ENCODE measurements around the gene GRK2. TPM values are rescaled to one million over a fixed set of nuclear protein-coding genes. Genes with fewer than 3 reads are reported as not detected.

Gene GRK2
- total and polyA plus RNA-seq, 9 of the 15 experiments (the other 6 are each of a cell fraction or from before 2014, with no cell fraction given) = 0.24 to 95.8 (median 56.5) TPM

DNA sequence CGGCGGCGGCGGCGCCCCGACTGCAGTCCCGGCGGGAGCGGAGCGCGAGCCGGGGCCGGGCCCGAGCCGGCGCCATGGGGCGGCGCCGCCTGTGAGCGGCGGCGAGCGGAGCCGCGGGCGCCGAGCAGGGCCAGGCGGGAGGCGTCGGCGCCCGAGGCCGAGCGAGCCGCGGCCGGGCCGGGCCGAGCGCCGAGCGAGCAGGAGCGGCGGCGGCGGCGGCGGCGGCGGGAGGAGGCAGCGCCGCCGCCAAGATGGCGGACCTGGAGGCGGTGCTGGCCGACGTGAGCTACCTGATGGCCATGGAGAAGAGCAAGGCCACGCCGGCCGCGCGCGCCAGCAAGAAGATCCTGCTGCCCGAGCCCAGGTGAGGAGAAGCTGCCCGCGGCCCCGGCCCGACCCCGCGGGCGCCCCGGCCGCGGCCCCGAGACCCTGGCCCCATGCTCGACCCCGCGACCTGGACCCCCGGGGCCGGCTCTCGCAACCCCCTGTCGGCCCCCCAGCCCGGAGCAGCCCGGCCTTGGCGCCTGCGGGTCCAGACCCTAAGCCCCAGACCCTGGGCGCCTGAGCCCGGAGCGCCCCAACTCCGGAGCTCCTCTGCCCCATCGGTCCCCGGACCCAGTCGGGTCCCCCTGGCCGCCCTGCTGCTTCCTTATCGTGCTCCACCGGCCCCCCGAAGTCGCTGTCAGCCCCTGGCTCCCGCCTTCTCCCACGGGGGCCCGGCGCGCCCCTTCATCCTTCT lies at the start of gene GRK2 (continued):
- no peak; the same call in 1 of the 2 replicates for TF ChIP-seq FOSL1 (tag; conservative IDR thresholded peaks at IDR 0.05)
- TF ChIP-seq PHF8 (IDR thresholded peaks at IDR 0.05; ENCODE audit: borderline replicate concordance, low read length) = peak; percentile 55; the same call in 1 of the 2 replicates
- TF ChIP-seq, protein P1, sequence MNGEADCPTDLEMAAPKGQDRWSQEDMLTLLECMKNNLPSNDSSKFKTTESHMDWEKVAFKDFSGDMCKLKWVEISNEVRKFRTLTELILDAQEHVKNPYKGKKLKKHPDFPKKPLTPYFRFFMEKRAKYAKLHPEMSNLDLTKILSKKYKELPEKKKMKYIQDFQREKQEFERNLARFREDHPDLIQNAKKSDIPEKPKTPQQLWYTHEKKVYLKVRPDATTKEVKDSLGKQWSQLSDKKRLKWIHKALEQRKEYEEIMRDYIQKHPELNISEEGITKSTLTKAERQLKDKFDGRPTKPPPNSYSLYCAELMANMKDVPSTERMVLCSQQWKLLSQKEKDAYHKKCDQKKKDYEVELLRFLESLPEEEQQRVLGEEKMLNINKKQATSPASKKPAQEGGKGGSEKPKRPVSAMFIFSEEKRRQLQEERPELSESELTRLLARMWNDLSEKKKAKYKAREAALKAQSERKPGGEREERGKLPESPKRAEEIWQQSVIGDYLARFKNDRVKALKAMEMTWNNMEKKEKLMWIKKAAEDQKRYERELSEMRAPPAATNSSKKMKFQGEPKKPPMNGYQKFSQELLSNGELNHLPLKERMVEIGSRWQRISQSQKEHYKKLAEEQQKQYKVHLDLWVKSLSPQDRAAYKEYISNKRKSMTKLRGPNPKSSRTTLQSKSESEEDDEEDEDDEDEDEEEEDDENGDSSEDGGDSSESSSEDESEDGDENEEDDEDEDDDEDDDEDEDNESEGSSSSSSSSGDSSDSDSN (IDR thresholded peaks at IDR 0.05; ENCODE audit: borderline replicate concordance in 1 of 2, low read depth in 2 of 2, low read length in 2 of 2) = no peak
- peak; percentile 5 for TF ChIP-seq CCNT2 (IDR thresholded peaks at IDR 0.05; ENCODE audit: borderline replicate concordance, extremely low read depth, insufficient read length, low read depth, low read length)
- no peak for TF ChIP-seq NCOA1 (IDR thresholded peaks at IDR 0.05; ENCODE audit: low read depth)
- no peak for TF ChIP-seq ZNF165 (CRISPR knock-in tag; IDR thresholded peaks at IDR 0.05; ENCODE audit: borderline replicate concordance)
- TF ChIP-seq NONO (IDR thresholded peaks at IDR 0.05; ENCODE audit: low read depth in 2 of 2, low read length in 1 of 2) = 0 out of 4 replicates have a peak, but pooled peaks of 1 of the 2 experiments have one; percentile 9
- TF ChIP-seq SLC30A9 (CRISPR knock-in tag; IDR thresholded peaks at IDR 0.05) = no peak
- TF ChIP-seq FOXA1 (IDR thresholded peaks at IDR 0.05; ENCODE audit: borderline replicate concordance) = no peak
- no peak for TF ChIP-seq CSDE1 (IDR thresholded peaks at IDR 0.05)
- TF ChIP-seq, protein P2, sequence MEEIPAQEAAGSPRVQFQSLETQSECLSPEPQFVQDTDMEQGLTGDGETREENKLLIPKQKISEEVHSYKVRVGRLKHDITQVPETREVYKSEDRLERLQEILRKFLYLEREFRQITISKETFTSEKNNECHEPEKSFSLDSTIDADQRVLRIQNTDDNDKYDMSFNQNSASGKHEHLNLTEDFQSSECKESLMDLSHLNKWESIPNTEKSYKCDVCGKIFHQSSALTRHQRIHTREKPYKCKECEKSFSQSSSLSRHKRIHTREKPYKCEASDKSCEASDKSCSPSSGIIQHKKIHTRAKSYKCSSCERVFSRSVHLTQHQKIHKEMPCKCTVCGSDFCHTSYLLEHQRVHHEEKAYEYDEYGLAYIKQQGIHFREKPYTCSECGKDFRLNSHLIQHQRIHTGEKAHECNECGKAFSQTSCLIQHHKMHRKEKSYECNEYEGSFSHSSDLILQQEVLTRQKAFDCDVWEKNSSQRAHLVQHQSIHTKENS (CRISPR knock-in tag; IDR thresholded peaks at IDR 0.05) = no peak
- TF ChIP-seq ZNF830 (CRISPR knock-in tag; IDR thresholded peaks at IDR 0.05) = no peak
- no peak for TF ChIP-seq CHD1 (IDR thresholded peaks at IDR 0.05; ENCODE audit: low read length)
- peak; percentile 54 for TF ChIP-seq KDM5B (IDR thresholded peaks at IDR 0.05; ENCODE audit: insufficient replicate concordance, low read depth, low read length)
- TF ChIP-seq PCBP1 (IDR thresholded peaks at IDR 0.05; ENCODE audit: low read depth, low read length, poor library complexity, severe bottlenecking) = peak; percentile 6
- TF ChIP-seq, protein P3, sequence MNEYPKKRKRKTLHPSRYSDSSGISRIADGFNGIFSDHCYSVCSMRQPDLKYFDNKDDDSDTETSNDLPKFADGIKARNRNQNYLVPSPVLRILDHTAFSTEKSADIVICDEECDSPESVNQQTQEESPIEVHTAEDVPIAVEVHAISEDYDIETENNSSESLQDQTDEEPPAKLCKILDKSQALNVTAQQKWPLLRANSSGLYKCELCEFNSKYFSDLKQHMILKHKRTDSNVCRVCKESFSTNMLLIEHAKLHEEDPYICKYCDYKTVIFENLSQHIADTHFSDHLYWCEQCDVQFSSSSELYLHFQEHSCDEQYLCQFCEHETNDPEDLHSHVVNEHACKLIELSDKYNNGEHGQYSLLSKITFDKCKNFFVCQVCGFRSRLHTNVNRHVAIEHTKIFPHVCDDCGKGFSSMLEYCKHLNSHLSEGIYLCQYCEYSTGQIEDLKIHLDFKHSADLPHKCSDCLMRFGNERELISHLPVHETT (CRISPR knock-in tag; conservative IDR thresholded peaks at IDR 0.05 in 1 of 2, IDR thresholded peaks at IDR 0.05 in 1 of 2) = peak in 1 of 2 experiments; percentile 63; a peak in 1 of 4 replicates
- TF ChIP-seq ZNF586 (CRISPR knock-in tag; conservative IDR thresholded peaks at IDR 0.05) = no peak
- no peak for TF ChIP-seq TAL1 (IDR thresholded peaks at IDR 0.05)
- TF ChIP-seq NELFE (IDR thresholded peaks at IDR 0.05; ENCODE audit: insufficient read depth, insufficient read length) = no peak
- no peak for TF ChIP-seq KLF10 (CRISPR knock-in tag; IDR thresholded peaks at IDR 0.05)
- no peak for TF ChIP-seq TOE1 (IDR thresholded peaks at IDR 0.05; ENCODE audit: borderline replicate concordance)
- TF ChIP-seq TOE1 (CRISPR knock-in tag; IDR thresholded peaks at IDR 0.05; ENCODE audit: borderline replicate concordance, low read depth) = no peak
- 0 out of 2 replicates have a peak, but pooled peaks have one; percentile 20 for TF ChIP-seq FOXP1 (CRISPR knock-in tag; IDR thresholded peaks at IDR 0.05)

Data from K562 (cell line).